WTC11 (cell line): Measurements from ENCODE around the gene CPNE4. TPM values are rescaled to one million over a fixed set of nuclear protein-coding genes. Genes with fewer than 3 reads are reported as not detected.

Experiments
- ATAC-seq: fragments of 200-7000 bp; cut with Tn5 transposase; 2 replicates; pipeline ENCODE4 v1.10.0; 2021; ENCODE audit warnings: mild to moderate bottlenecking, moderate library complexity
- CTCF ChIA-PET: fragments of 300-600 bp; sonication (Branson Sonifier 250); formaldehyde crosslinking; loops from one replicate; lab custom pipeline; 2021; ENCODE audit warnings: antibody characterized with exemption; lab: Charles Lee
- POLR2A ChIA-PET: fragments of 350-600 bp; sonication (Branson Sonifier 250); formaldehyde crosslinking; loops from one replicate; lab custom pipeline; 2021; ENCODE audit warnings: antibody characterized with exemption; lab: Charles Lee
- DNase-seq: peaks from one replicate; pipeline ENCODE4 v3.0.0; 2021; ENCODE audit warnings: low spot score
- H3K27ac Mint-ChIP-seq: 2 replicates; pipeline ENCODE4 v1.8.0; 2021; ENCODE audit warnings: mixed read lengths
- H3K27me3 Mint-ChIP-seq: 2 replicates; pipeline ENCODE4 v1.8.0; 2021; ENCODE audit warnings: low read depth, mild to moderate bottlenecking, moderate library complexity, mixed read lengths
- H3K36me3 Mint-ChIP-seq: 2 replicates; pipeline ENCODE4 v1.8.0; 2021; ENCODE audit warnings: mixed read lengths
- H3K4me1 Mint-ChIP-seq: 2 replicates; pipeline ENCODE4 v1.8.0; 2022; ENCODE audit warnings: mixed read lengths
- H3K4me3 Mint-ChIP-seq: 2 replicates; pipeline ENCODE4 v1.8.0; 2021; ENCODE audit warnings: mild to moderate bottlenecking, moderate library complexity, mixed read lengths
- H3K9me3 Mint-ChIP-seq: 2 replicates; pipeline ENCODE4 v1.8.0; 2021; ENCODE audit warnings: mixed read lengths
- ATF1 ChIP-seq: sonication (generic); formaldehyde crosslinking; IDR thresholded peaks from 2 replicates; pipeline ENCODE4 v1.8.1; 2023; ENCODE audit warnings: mild to moderate bottlenecking, moderate library complexity, missing genetic modification reagents
- CREM ChIP-seq: sonication (generic); formaldehyde crosslinking; IDR thresholded peaks from 2 replicates; pipeline ENCODE4 v1.8.1; 2022; ENCODE audit warnings: mild to moderate bottlenecking, missing genetic modification reagents, moderate library complexity
- EMX1 ChIP-seq: fragments of 250-450 bp; sonication (Bioruptor Pico); IDR thresholded peaks from 2 replicates; pipeline ENCODE4 v1.8.0; 2021; ENCODE audit warnings: mild to moderate bottlenecking
- ETV6 ChIP-seq: sonication (generic); formaldehyde crosslinking; IDR thresholded peaks from 2 replicates; pipeline ENCODE4 v1.8.1; 2022; ENCODE audit warnings: mild to moderate bottlenecking, missing genetic modification reagents
- GABPB1 ChIP-seq: sonication (generic); formaldehyde crosslinking; IDR thresholded peaks from 2 replicates; pipeline ENCODE4 v1.8.1; 2023; ENCODE audit warnings: mild to moderate bottlenecking, missing genetic modification reagents
- HMGXB4 ChIP-seq: sonication (generic); formaldehyde crosslinking; IDR thresholded peaks from 2 replicates; pipeline ENCODE4 v1.8.1; 2023; ENCODE audit warnings: mild to moderate bottlenecking, moderate library complexity, missing genetic modification reagents
- IRF2 ChIP-seq: sonication (generic); formaldehyde crosslinking; IDR thresholded peaks from 2 replicates; pipeline ENCODE4 v1.8.0; 2022; ENCODE audit warnings: low read depth, missing genetic modification reagents, borderline replicate concordance
- JAZF1 ChIP-seq: fragments of 250-450 bp; sonication (Bioruptor Pico); IDR thresholded peaks from 2 replicates; pipeline ENCODE4 v1.9.0; 2021; ENCODE audit warnings: moderate library complexity, mild to moderate bottlenecking, inconsistent platforms
- NFYB ChIP-seq: sonication (generic); formaldehyde crosslinking; conservative IDR thresholded peaks from 2 replicates; pipeline ENCODE4 v1.8.0; 2022; ENCODE audit warnings: low read depth, missing genetic modification reagents
- NR1H2 ChIP-seq: sonication (generic); formaldehyde crosslinking; IDR thresholded peaks from 2 replicates; pipeline ENCODE4 v1.9.0; 2021; ENCODE audit warnings: mild to moderate bottlenecking, moderate library complexity, missing genetic modification reagents
- OVOL2 ChIP-seq: fragments of 250-450 bp; sonication (Bioruptor Pico); IDR thresholded peaks from 2 replicates; pipeline ENCODE4 v1.9.0; 2021; ENCODE audit warnings: mild to moderate bottlenecking, borderline replicate concordance
- PREB ChIP-seq: sonication (generic); formaldehyde crosslinking; IDR thresholded peaks from 2 replicates; pipeline ENCODE4 v1.8.1; 2022; ENCODE audit warnings: mild to moderate bottlenecking, missing genetic modification reagents, moderate library complexity, borderline replicate concordance
- SOX15 ChIP-seq: fragments of 250-450 bp; sonication (Bioruptor Pico); IDR thresholded peaks from 2 replicates; pipeline ENCODE4 v1.9.0; 2021; ENCODE audit warnings: mild to moderate bottlenecking
- SP1 ChIP-seq: sonication (generic); formaldehyde crosslinking; conservative IDR thresholded peaks from 2 replicates; pipeline ENCODE4 v1.8.1; 2022; ENCODE audit warnings: missing genetic modification reagents
- USF1 ChIP-seq: sonication (generic); formaldehyde crosslinking; IDR thresholded peaks from 2 replicates; pipeline ENCODE4 v1.8.0; 2022; ENCODE audit warnings: mild to moderate bottlenecking, missing genetic modification reagents
- USF2 ChIP-seq: sonication (generic); formaldehyde crosslinking; IDR thresholded peaks from 2 replicates; pipeline ENCODE4 v1.8.1; 2023; ENCODE audit warnings: mild to moderate bottlenecking, missing genetic modification reagents, moderate library complexity
- ZBTB21 ChIP-seq: sonication (generic); formaldehyde crosslinking; IDR thresholded peaks from 2 replicates; pipeline ENCODE4 v1.8.1; 2023; ENCODE audit warnings: mild to moderate bottlenecking, missing genetic modification reagents, borderline replicate concordance
- ZNF219 ChIP-seq: sonication (generic); formaldehyde crosslinking; IDR thresholded peaks from 2 replicates; pipeline ENCODE4 v1.8.0; 2023; ENCODE audit warnings: missing genetic modification reagents, mild to moderate bottlenecking, borderline replicate concordance
- ZNF263 ChIP-seq: sonication (generic); formaldehyde crosslinking; IDR thresholded peaks from 2 replicates; pipeline ENCODE4 v1.8.1; 2022; ENCODE audit warnings: low read depth, mild to moderate bottlenecking, moderate library complexity, missing genetic modification reagents
- ZNF317 ChIP-seq: sonication (generic); formaldehyde crosslinking; IDR thresholded peaks from 2 replicates; pipeline ENCODE4 v1.8.1; 2023; ENCODE audit warnings: low read depth, mild to moderate bottlenecking, moderate library complexity, missing genetic modification reagents, borderline replicate concordance
- ZNF671 ChIP-seq: fragments of 250-450 bp; sonication (Bioruptor Pico); IDR thresholded peaks from 2 replicates; pipeline ENCODE4 v1.8.0; 2021; ENCODE audit warnings: mild to moderate bottlenecking
- total RNA-seq: library from RNA; stranded (reverse); gene quantifications from 3 replicates; pipeline ENCODE4 v1.2.3, GENCODE V29; 2021
- TF ChIP-seq, protein P1 (sequence below): sonication (generic); formaldehyde crosslinking; IDR thresholded peaks from 2 replicates; pipeline ENCODE4 v1.8.1; 2023; ENCODE audit warnings: mild to moderate bottlenecking, missing genetic modification reagents, borderline replicate concordance
- TF ChIP-seq, protein P2 (sequence below): fragments of 250-450 bp; sonication (Bioruptor Pico); IDR thresholded peaks from 2 replicates; pipeline ENCODE4 v1.9.0; 2021; ENCODE audit warnings: mild to moderate bottlenecking, borderline replicate concordance

Gene CPNE4
- total RNA-seq, 1 experiment from 2014 or later: 2.4 TPM

GRCh38 chr3:131948806-131949205 lies 86.0 kb downstream of the CPNE4 start:
- Mint-ChIP-seq H3K27me3 (no peaks in the 10 kb centered on the region), H3K36me3 (peaks cover 7% of the 10 kb centered on the region; the same call in 1 of the 2 replicates), H3K4me1 (no peaks in the 10 kb centered on the region), H3K27ac (no peak overlapping the region), H3K4me3 (no peak overlapping the region), H3K9me3 (peaks cover 10% of the 10 kb centered on the region)
- no peak for TF ChIP-seq USF1 (CRISPR knock-in tag)
- no peak for TF ChIP-seq ZNF219
- no peak for TF ChIP-seq CREM
- no peak for TF ChIP-seq NR1H2 (CRISPR knock-in tag)
- ATAC-seq: no peak
- ChIA-PET CTCF (no interaction called here), POLR2A (no interaction called here)
- no peak for DNase-seq

DNA sequence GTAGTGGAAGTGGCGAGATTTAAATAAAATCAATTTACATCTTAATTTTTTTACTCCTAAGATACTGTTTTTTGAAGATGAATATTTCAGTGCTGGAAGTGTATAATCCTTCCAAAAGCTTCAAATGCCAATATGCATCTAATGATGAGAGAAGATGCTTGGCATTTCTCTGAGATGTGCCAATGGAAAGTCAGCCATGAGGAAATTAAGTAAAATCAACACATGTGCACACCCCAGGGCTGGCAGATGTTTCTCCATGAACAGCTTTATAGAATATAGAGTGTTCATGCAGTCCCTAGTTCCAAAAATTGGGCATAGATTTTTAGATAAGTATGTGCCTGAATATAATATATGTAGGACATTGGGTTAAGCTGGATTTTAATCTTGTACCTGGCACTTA lies 90.1 kb downstream of the CPNE4 start:
- no peaks in the 10 kb centered on the region for H3K27me3 Mint-ChIP-seq
- TF ChIP-seq ZNF671: no peak
- TF ChIP-seq ATF1 (CRISPR knock-in tag): no peak
- no peak for TF ChIP-seq ZNF317
- TF ChIP-seq NFYB (CRISPR knock-in tag): no peak
- TF ChIP-seq EMX1 (CRISPR knock-in tag): no peak
- no peak for TF ChIP-seq IRF2 (CRISPR knock-in tag)
- TF ChIP-seq OVOL2 (CRISPR knock-in tag): no peak
- TF ChIP-seq USF2 (CRISPR knock-in tag): no peak
- TF ChIP-seq JAZF1 (CRISPR knock-in tag): no peak
- no peak for TF ChIP-seq PREB
- TF ChIP-seq SOX15 (CRISPR knock-in tag): no peak
- TF ChIP-seq NR1H2 (CRISPR knock-in tag): no peak
- no peak for TF ChIP-seq ZNF263
- no peak for TF ChIP-seq HMGXB4 (CRISPR knock-in tag)
- no peak for TF ChIP-seq ETV6
- no peak for TF ChIP-seq SP1
- TF ChIP-seq, protein P1, sequence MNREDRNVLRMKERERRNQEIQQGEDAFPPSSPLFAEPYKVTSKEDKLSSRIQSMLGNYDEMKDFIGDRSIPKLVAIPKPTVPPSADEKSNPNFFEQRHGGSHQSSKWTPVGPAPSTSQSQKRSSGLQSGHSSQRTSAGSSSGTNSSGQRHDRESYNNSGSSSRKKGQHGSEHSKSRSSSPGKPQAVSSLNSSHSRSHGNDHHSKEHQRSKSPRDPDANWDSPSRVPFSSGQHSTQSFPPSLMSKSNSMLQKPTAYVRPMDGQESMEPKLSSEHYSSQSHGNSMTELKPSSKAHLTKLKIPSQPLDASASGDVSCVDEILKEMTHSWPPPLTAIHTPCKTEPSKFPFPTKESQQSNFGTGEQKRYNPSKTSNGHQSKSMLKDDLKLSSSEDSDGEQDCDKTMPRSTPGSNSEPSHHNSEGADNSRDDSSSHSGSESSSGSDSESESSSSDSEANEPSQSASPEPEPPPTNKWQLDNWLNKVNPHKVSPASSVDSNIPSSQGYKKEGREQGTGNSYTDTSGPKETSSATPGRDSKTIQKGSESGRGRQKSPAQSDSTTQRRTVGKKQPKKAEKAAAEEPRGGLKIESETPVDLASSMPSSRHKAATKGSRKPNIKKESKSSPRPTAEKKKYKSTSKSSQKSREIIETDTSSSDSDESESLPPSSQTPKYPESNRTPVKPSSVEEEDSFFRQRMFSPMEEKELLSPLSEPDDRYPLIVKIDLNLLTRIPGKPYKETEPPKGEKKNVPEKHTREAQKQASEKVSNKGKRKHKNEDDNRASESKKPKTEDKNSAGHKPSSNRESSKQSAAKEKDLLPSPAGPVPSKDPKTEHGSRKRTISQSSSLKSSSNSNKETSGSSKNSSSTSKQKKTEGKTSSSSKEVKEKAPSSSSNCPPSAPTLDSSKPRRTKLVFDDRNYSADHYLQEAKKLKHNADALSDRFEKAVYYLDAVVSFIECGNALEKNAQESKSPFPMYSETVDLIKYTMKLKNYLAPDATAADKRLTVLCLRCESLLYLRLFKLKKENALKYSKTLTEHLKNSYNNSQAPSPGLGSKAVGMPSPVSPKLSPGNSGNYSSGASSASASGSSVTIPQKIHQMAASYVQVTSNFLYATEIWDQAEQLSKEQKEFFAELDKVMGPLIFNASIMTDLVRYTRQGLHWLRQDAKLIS: no peak
- TF ChIP-seq, protein P2, sequence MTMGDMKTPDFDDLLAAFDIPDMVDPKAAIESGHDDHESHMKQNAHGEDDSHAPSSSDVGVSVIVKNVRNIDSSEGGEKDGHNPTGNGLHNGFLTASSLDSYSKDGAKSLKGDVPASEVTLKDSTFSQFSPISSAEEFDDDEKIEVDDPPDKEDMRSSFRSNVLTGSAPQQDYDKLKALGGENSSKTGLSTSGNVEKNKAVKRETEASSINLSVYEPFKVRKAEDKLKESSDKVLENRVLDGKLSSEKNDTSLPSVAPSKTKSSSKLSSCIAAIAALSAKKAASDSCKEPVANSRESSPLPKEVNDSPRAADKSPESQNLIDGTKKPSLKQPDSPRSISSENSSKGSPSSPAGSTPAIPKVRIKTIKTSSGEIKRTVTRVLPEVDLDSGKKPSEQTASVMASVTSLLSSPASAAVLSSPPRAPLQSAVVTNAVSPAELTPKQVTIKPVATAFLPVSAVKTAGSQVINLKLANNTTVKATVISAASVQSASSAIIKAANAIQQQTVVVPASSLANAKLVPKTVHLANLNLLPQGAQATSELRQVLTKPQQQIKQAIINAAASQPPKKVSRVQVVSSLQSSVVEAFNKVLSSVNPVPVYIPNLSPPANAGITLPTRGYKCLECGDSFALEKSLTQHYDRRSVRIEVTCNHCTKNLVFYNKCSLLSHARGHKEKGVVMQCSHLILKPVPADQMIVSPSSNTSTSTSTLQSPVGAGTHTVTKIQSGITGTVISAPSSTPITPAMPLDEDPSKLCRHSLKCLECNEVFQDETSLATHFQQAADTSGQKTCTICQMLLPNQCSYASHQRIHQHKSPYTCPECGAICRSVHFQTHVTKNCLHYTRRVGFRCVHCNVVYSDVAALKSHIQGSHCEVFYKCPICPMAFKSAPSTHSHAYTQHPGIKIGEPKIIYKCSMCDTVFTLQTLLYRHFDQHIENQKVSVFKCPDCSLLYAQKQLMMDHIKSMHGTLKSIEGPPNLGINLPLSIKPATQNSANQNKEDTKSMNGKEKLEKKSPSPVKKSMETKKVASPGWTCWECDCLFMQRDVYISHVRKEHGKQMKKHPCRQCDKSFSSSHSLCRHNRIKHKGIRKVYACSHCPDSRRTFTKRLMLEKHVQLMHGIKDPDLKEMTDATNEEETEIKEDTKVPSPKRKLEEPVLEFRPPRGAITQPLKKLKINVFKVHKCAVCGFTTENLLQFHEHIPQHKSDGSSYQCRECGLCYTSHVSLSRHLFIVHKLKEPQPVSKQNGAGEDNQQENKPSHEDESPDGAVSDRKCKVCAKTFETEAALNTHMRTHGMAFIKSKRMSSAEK: no peak
- no peak for TF ChIP-seq GABPB1 (CRISPR knock-in tag)
- no peak for TF ChIP-seq ZBTB21
- TF ChIP-seq, all 79 proteins: peak for 0
- H3K4me1 Mint-ChIP-seq: peaks cover 8% of the 10 kb centered on the region; the same call in 1 of the 2 replicates
- ChIA-PET CTCF (no interaction called here), POLR2A (no interaction called here)
- H3K9me3 Mint-ChIP-seq: 0 out of 2 replicates have a peak, but pooled peaks cover 4% of the 10 kb centered on the region
- H3K4me3 Mint-ChIP-seq: no peak overlapping the region
- no peak for ATAC-seq
- DNase-seq: no peak
- H3K36me3 Mint-ChIP-seq: no peaks in the 10 kb centered on the region
- H3K27ac Mint-ChIP-seq: no peak overlapping the region
